ENCODE data around the gene CFAP299.

The CFAP299 gene

DNA sequence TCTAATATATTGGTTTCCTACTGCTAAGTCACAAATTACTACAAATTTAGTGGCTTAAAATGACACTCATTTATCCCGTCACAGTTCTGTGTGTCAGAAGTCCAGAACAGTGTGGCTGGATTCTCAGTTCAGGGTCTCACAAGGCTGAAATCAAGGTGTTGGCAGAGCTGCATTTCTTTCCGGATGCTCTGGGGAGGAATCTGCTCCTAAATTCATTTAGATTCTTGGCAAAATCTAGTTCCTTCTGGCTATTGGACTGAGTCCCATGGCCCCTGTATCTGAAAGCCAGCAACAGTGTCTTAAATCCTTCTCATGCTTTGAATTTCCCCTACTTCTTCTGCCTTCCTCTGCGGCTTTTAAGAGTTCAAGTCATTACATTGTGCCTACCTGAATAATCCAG, 591.9 kb downstream of the CFAP299 start:
- no peak for DNase-seq (ENCODE audit: low spot score)

GRCh38 chr4:80931631-80932081, 596.1 kb downstream of the CFAP299 start:
- no peak for DNase-seq (ENCODE audit: low spot score)

- DNase-seq (ENCODE audit: low spot score): no peak
Measured at GRCh38 chr4:80948141-80948540, 612.6 kb downstream of the CFAP299 start.

GRCh38 chr4:80948995-80949394, 613.5 kb downstream of the CFAP299 start:
- no peak for DNase-seq (ENCODE audit: low spot score)

DNA sequence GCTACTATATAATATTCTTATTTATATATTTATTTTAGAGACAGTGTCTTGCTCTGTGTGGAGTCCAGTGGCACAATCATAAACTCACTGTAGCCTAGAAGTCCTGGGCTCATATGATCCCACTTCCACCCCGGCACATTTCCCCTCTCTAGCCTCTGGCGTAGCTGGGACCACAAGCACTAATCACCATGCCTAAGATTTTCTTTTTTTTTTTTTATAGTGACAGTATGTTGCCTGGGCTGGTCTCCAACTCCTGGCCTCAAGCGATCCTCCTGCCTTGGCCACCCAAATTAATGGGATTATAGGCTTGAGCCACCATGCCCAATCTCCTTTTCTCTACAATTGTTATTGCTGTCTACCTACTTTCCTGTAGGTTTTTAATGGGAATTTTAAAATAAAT, 620.9 kb downstream of the CFAP299 start:
- no peak for DNase-seq (ENCODE audit: low spot score)

DNA sequence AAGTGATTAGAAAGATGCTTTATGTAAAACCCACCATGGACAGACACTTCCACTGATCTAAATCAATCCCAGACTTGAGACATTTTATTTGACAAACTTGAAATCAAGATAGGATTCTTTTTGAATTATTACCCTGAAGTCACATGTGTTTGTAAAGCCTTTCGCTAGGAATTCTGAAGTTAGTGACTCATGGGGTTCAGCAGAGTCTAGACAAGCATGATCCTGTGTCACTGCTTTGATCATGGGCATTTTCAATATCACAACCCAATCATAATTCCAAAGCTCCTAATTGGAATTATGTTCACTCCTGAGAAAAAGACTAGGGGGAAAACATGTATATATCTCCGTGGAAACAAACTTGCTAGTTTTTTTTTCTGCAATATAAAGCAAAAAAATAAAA, 627.5 kb downstream of the CFAP299 start:
- no peak for DNase-seq (ENCODE audit: low spot score)

DNA sequence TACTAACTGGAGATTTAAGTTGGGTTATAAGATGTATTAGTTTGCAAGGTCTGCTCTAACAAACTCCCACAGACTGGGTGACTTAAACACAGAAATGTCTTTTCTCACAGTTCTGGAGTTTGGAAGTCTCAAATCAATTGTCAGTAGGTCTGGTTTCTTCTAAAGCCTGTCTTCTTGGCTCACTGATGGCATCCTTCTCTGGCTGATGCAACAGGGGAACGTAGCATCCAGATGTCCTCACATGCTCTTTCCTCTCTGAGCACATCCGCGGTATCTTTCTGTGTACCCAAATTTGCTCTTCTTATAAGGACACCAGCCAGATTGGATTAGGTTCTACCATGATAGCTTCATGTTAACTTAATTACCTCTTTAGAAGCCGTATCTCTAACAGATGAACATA, 631.8 kb downstream of the CFAP299 start:
- no peak for DNase-seq (ENCODE audit: low spot score)

DNA sequence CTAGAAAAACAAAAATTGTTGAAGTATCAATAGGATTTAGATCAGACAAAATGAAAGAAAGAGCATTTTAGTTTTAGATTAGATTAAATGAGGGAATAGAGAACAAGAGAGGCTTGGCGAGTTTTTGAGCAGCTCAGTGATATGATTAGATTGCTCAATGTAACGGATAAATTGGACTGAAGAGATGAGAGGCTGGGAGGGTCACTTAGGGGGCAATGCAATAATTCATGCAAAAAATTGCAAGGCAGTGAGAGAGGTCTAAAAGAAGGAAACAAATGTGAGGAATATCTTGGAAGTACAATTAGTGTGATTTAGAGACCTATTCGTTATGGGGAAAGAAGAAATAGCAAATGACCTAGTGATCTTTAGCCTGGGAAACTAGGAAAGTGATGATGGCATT, 644.7 kb downstream of the CFAP299 start:
- DNase-seq (ENCODE audit: low spot score): no peak

- DNase-seq (ENCODE audit: low spot score): no peak
Measured at GRCh38 chr4:80986011-80986410, 650.5 kb downstream of the CFAP299 start.

- DNase-seq (ENCODE audit: low spot score): peak; percentile 13
Measured at GRCh38 chr4:80989921-80990544, 654.5 kb downstream of the CFAP299 start.

- DNase-seq (ENCODE audit: low spot score): no peak
Measured at GRCh38 chr4:80990851-80991250, 655.3 kb downstream of the CFAP299 start.

GRCh38 chr4:80999943-81000342, 664.4 kb downstream of the CFAP299 start:
- no peak for DNase-seq (ENCODE audit: low spot score)

DNA sequence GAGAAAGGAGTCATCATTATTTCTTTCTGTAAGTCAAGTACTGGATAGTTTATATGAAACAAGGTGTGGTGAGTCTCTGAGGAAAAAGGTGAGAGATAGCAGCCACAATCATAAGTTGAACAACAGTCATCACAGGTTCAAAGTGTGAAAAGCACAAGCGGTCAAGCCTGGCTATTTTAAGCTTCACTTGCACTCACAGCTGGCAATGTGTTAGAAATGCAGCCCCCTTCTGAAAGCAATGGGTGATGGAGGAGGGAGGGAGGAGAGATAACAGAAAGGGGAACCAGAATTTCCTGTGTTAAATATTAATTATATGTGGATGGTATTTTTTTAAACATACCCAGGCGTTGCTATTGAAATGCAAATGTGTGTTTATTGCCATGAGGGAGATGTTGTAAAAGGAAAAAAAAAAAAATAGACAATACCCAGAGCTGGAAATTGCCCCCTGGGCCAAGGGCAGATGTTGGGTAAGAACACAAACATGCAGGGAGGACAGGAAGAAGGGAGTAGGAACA, 668.1 kb downstream of the CFAP299 start:
- no peak for DNase-seq (ENCODE audit: low spot score)

DNA sequence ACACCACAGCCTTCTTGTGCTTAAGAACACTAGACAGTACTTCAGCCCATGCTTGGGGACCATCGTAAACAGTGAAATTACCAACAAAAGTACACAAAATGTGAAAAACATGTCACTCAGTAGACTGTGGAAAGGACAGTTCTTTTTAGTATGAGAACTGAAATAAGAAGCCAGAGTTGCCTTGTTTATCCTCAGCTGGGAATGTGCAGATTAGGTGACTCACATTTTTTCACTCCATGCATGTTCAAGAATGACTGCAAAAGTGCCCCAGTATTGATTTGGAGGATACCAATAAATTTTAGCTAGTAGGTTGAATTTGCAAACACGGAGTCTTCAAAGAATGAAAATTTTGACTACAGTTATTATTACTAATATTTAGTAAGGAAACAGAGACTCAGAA, 671.9 kb downstream of the CFAP299 start:
- DNase-seq (ENCODE audit: low spot score): no peak
